Aorta (tissue), 5 donors: Measurements from ENCODE around the gene PAPPA2. TPM values are rescaled to one million over a fixed set of nuclear protein-coding genes. Genes with fewer than 3 reads are reported as not detected.
A peak's percentile ranks its signal among the peaks of the same experiment; 100 is the strongest.

Experiments used
- ATAC-seq: fragments of 200-7000 bp; cut with Tn5 transposase; one replicate; pipeline ENCODE4 v1.9.1; 2022; ENCODE audit warnings: moderate library complexity; ENCODE audit not compliant: low FRiP score
- DNase-seq, 2 donors: peaks; one replicate each; pipeline ENCODE4 v3.0.0-alpha.2; 2020
- H3K27ac ChIP-seq, 2 donors: one replicate each; pipeline ENCODE4 v1.5.1; 2013; ENCODE audit warnings: low read length in 2 of 2, mild to moderate bottlenecking in 2 of 2, moderate library complexity in 2 of 2, control low read depth in 1 of 2, inconsistent platforms in 1 of 2, low read depth in 1 of 2
- H3K27me3 ChIP-seq, 2 donors: one replicate each; pipeline ENCODE4 v1.6.1; 2013; ENCODE audit warnings: control low read depth in 1 of 2, low read length in 1 of 2, mild to moderate bottlenecking in 1 of 2, moderate library complexity in 1 of 2; ENCODE audit not compliant: insufficient read depth in 2 of 2, control insufficient read depth in 1 of 2
- H3K36me3 ChIP-seq, 2 donors: one replicate each; pipeline ENCODE4 v1.6.1; 2013; ENCODE audit warnings: control low read depth in 1 of 2, low read length in 1 of 2, mild to moderate bottlenecking in 1 of 2; ENCODE audit not compliant: insufficient read depth in 2 of 2, control insufficient read depth in 1 of 2
- H3K4me1 ChIP-seq, 2 donors: one replicate each; pipeline ENCODE4 v1.6.1; 2013; ENCODE audit warnings: low read length in 2 of 2, control low read depth in 1 of 2, mild to moderate bottlenecking in 1 of 2, moderate library complexity in 1 of 2; ENCODE audit not compliant: insufficient read depth in 2 of 2, control insufficient read depth in 1 of 2
- H3K4me3 ChIP-seq, 2 donors: one replicate each; pipeline ENCODE4 v1.5.1; 2013; ENCODE audit warnings: low read length in 2 of 2, control low read depth in 1 of 2, mild to moderate bottlenecking in 1 of 2
- H3K9me3 ChIP-seq: one replicate; pipeline ENCODE4 v1.6.1; 2013; ENCODE audit warnings: mild to moderate bottlenecking, low read length; ENCODE audit not compliant: control insufficient read depth
- whole genome bisulfite sequencing, 2 donors: extraction: QIAGEN DNeasy Blood & Tissue Kit; methylation state at CpG; one replicate each; pipeline ENCODE4 v1.1.7; 2013; 5-methylcytosine and 5-hydroxymethylcytosine counted together
- intact Hi-C, 2 donors: fragments of 100-400 bp; cut with DNase I; formaldehyde crosslinking; loops; one replicate each; pipeline versions ENCODE4 v1.14.2 to v1.15.0; 2022
- polyA plus RNA-seq, 2 donors: library from polyadenylated mRNA; stranded (reverse); fragments of 200-250 nt; gene quantifications; one replicate each; pipeline ENCODE4 v1.2.3, GENCODE V29; 2013
- total RNA-seq, 2 donors: library from RNA; stranded (reverse); fragmentation: NEBNext Ultra II Directional; extraction: Animal tissue kit (Norgen Biotek cat#: 25700); gene quantifications; one replicate each; pipeline ENCODE4 v1.2.1, GENCODE V29; 2021
- donor health status: healthy with polysubstance abuse.
- donor health status: Bipolar disorder and iron deficiency.
- donor health status: DM: no; HTN: no; CAD: no.
- donor health status: DM: no; HTN: no; CAD: no.
- donor health status: DM: yes; HTN: yes; CAD: no.

PAPPA2 gene
- total and polyA plus RNA-seq, 4 donors: 3.5 to 4.3 TPM; not detected in 2

DNA sequence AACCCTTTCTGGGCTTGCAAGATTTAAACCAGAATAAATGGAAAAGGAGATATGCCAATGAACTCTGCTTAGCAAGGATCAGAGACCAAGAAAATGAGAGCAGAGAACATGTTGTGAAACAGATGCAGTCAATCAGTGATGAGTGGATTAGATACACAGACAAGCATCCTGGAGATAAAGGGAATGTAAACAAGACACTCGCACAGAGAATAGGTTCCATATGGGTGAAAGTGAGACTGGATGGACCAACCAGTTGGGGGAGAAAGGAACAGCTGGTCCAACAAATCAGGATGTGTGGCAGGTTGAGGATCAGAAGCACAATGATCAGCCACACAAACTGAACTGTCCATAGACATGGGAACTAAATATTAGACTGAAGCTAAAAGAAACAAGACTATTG is 363.3 kb downstream of the PAPPA2 start:
- DNase-seq (no peak), ATAC-seq (no peak)
- WGBS, 2 donors: 38 to 49% methylated on average over 1 of the region's 1 CpG
- no peak overlapping the region for H3K27ac ChIP-seq
- no peaks in the 10 kb centered on the region for H3K27me3 ChIP-seq
- no peak overlapping the region for H3K4me3 ChIP-seq
- no peaks in the 10 kb centered on the region for H3K4me1 ChIP-seq
- no peaks in the 10 kb centered on the region for H3K36me3 ChIP-seq
- intact Hi-C loops: no loop called here
- no peaks in the 10 kb centered on the region for H3K9me3 ChIP-seq

DNA sequence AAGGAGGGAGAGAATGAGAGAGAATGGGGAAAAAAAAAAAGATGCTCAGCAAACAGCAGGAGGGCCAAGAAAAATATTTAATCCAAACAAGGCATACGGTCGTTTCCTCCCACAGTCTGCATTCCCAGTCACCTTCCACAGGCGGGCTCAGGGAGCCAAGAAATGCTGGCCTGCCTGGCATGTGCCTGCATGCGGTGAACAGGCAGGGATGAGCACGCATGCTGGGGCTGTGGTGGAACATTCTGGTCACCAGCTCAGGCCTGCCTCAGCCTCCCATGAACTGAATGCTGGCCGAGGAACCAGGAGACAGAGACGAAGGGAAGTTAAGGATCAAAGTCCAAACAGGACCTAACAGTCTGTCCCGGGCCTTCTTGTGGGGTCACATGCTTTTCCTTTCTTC is 366.3 kb downstream of the PAPPA2 start:
- WGBS, 2 donors: 16 to 17% methylated on average over 8 of the region's 8 CpGs
- H3K4me3 ChIP-seq: no peak overlapping the region
- H3K9me3 ChIP-seq: no peaks in the 10 kb centered on the region
- DNase-seq (no peak), ATAC-seq (peak; percentile 15)
- no peaks in the 10 kb centered on the region for H3K36me3 ChIP-seq
- intact Hi-C loops: no loop called here
- no peak overlapping the region for H3K27ac ChIP-seq
- H3K4me1 ChIP-seq: no peaks in the 10 kb centered on the region
- no peaks in the 10 kb centered on the region for H3K27me3 ChIP-seq

DNA sequence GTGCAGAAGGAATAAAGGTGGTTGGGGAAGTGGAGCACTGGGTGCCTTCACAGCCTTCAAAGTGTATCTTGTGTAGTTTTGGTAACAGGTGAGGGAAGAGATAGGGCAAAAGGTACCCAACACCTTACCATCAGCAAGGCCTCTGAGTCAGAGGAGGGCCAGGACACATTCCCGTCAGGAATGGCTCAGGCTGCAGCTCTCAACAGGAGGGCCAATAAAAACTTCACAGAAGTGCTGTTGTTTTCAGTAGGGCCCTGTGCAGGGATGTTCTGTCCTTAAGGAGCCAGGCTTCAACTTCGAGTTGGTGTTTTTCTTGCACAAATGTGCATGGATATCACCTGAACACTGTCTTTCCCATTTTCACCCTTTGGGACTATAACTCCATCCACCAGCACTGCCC is 368.2 kb downstream of the PAPPA2 start:
- no peak for DNase-seq
- no peaks in the 10 kb centered on the region for H3K4me1 ChIP-seq
- WGBS, 2 donors: 9 to 13% methylated on average over 2 of the region's 2 CpGs
- no peaks in the 10 kb centered on the region for H3K9me3 ChIP-seq
- intact Hi-C loops: no loop called here
- no peaks in the 10 kb centered on the region for H3K27me3 ChIP-seq
- no peak overlapping the region for H3K27ac ChIP-seq
- no peak for ATAC-seq
- H3K36me3 ChIP-seq: no peaks in the 10 kb centered on the region
- no peak overlapping the region for H3K4me3 ChIP-seq

DNA sequence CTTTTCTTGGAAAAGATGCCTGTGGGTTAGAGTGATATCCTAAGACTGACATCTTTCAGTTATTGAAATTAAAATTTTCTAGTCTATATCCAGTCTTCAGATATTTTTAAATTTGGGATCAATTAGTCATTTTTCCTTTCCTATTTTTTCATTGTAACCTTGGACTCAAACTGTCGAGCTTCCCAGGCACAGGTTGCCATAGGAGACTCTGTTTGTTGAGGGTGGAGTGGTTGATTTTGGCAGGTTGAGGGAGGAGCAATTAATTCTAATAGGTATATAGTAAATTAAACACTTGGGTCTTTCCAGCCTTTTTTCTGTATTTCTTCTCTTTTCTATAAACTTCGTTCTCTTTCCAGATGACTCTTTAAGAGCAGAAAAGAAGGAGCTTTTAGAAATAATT is 374.7 kb downstream of the PAPPA2 start:
- ATAC-seq (no peak), DNase-seq (no peak)
- H3K4me3 ChIP-seq: no peak overlapping the region
- no peaks in the 10 kb centered on the region for H3K36me3 ChIP-seq
- intact Hi-C loops: no loop called here
- 46 to 50% methylated on average over 2 of the region's 2 CpGs for WGBS, 2 donors
- H3K4me1 ChIP-seq: no peaks in the 10 kb centered on the region
- H3K27ac ChIP-seq: no peak overlapping the region
- no peaks in the 10 kb centered on the region for H3K27me3 ChIP-seq
- H3K9me3 ChIP-seq: no peaks in the 10 kb centered on the region

DNA sequence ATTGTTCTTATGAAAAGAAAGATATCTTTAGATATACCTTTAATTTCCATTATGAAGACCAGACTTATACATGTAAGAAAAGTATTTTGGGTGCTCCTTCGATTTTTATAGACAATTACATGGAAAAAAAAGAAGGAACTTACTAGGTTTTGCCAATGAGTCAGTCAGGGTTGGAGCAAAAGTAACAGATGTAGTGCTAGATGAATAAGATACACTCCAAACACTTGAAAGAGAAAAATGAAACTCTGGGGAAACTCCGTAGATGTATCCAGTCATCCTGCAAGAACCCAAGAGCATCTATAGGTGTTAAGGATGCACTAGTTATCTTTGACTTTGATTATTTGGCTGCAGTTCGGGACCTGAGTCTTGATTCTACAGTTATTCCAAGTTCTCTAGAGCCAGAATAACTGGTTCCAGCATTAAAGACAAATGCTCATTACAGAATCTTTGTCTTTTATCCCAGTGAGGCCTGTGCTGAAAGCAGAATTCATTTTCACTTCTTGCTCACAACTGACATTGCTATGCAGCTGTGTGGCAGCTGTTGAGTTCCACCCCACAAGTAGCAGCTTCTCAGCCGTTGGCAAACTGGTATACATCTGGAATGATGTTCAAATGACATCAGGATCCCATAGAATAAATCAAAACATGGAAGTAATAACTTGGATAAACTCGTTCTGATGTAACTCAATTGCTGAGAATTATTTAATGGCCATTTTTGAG is 375.5 kb downstream of the PAPPA2 start:
- no peak for ATAC-seq
- Histone ChIP-seq H3K4me1 (no peaks in the 10 kb centered on the region), H3K36me3 (no peaks in the 10 kb centered on the region), H3K27ac (no peak overlapping the region), H3K4me3 (no peak overlapping the region), H3K9me3 (no peaks in the 10 kb centered on the region), H3K27me3 (no peaks in the 10 kb centered on the region)
- no peak for DNase-seq
- intact Hi-C loops: no loop called here
- WGBS, 2 donors: 70 to 76% methylated on average over 5 of the region's 5 CpGs

DNA sequence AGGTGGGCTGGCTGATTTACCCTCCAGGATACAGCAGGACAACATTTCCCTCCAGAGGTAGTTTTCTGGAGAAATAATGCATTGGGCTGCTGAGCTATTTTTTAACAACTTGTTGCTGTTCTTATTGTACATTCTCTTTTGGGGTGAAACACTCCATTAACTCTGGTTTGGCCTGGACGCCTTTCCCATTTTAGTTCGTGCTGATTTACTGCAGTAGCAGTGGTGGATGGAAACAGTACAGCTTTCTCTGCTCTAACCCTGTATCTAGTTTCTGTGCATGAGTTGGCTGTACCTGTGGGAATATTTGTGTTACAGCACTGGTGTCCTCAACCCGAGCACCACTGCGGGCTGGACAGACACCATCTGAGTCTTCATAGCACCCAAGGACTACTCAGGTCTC is 376.2 kb downstream of the PAPPA2 start:
- Histone ChIP-seq H3K4me3 (no peak overlapping the region), H3K27ac (no peak overlapping the region), H3K9me3 (no peaks in the 10 kb centered on the region), H3K4me1 (no peaks in the 10 kb centered on the region), H3K36me3 (no peaks in the 10 kb centered on the region), H3K27me3 (no peaks in the 10 kb centered on the region)
- intact Hi-C loops: no loop called here
- WGBS, 2 donors: 96% methylated on average over 4 of the region's 4 CpGs
- no peak for ATAC-seq
- no peak for DNase-seq

DNA sequence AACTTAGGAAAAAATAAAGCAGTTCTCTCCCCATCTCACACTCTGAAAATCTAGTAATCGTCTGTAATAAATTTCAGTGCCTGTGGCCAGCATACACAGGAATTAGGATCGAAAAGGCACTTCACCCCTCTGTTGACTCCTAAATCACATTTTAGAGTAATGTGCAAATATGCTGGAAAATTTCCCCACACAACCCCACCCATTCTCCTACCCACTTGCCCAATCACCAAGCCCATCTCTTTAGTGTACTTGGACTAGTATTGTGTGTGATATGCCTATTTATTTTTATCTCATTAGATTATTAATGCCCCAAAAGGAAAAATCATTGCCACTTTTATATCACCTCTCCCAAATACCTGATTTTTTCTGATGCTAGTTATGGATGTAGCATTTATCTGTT is 378.3 kb downstream of the PAPPA2 start:
- intact Hi-C loops: loop anchor here (5.0 to 10.0 kb wide), 6 partner anchors 146 to 1689 kb away; no protein-coding TSS in a partner anchor
- Histone ChIP-seq H3K4me3 (no peak overlapping the region), H3K4me1 (no peaks in the 10 kb centered on the region), H3K27me3 (no peaks in the 10 kb centered on the region), H3K27ac (no peak overlapping the region), H3K36me3 (no peaks in the 10 kb centered on the region), H3K9me3 (no peaks in the 10 kb centered on the region)
- DNase-seq (no peak), ATAC-seq (no peak)
- 69 to 77% methylated on average over 2 of the region's 2 CpGs for WGBS, 2 donors

DNA sequence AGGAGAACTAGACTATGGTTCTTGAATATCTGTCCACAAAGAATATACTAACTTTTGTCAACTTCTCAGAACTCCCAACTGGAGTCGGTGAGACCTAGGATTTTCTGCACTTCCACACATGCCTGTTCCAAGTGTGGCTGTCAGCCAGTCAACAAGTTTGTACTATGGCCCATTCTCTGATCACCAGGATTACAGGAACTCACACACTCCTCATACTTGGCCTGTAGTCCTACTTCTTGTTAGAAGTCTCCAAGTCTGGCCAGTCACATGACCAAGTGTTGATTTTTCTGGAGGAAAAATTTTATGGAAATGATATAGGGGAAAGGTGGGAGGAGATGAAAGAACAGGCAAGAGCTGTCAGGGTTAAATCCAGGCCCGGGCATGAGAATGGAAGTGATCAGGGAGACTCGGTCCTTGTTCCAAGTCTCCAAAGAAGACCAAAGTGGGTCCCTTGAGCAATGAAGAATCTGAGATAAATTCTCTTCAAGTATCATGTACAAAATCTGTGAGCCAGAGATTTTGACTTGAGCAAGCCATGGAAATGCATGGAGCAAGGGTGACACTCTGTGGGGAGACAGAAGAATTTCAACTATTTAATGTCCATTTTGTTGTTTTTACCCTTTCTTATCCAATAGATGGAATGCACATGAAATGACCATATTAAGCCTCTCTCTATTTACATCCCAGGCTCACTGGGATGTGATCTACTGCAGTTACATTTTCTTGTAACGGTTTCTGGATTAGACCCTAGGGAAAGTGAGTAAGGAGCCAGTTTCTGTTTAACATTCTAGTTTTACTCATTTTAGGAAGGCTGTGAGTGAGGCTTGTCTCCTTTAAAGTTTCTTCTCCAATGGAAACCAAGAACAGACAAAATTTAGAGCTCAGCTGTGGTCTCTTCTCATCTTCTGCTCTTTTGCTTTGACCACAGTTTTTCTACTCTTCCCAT is 380.6 kb downstream of the PAPPA2 start:
- Histone ChIP-seq H3K36me3 (no peaks in the 10 kb centered on the region), H3K4me3 (no peak overlapping the region), H3K27ac (no peak overlapping the region), H3K9me3 (no peaks in the 10 kb centered on the region), H3K27me3 (no peaks in the 10 kb centered on the region), H3K4me1 (no peaks in the 10 kb centered on the region)
- intact Hi-C loops: loop anchor here (1.0 to 10.0 kb wide), 8 partner anchors 149 to 1691 kb away; no protein-coding TSS in a partner anchor
- 1 to 4% methylated on average over 4 of the region's 4 CpGs for WGBS, 2 donors
- ATAC-seq (peak; percentile 76), DNase-seq (peak in 1 of 2 donors; percentile 50)
